SU-DHL-6 (cell line): Measurements from ENCODE around the gene NSF.
"Not testable (repeated sequence)": the region's sequence is repeated elsewhere in the genome, so short reads cannot be mapped to it uniquely, and the experiment has no call there.

Experiments used
- H2AFZ ChIP-seq: fragments of 200-600 bp; sonication (generic); 2 replicates; pipeline ENCODE4 v1.6.1; 2014; ENCODE audit warnings: low read depth, mild to moderate bottlenecking, moderate library complexity, mixed read lengths, antibody characterized with exemption, low read length; ENCODE audit not compliant: severe bottlenecking
- H3F3A ChIP-seq: fragments of 200-600 bp; shearing (Covaris generic); 2 replicates; pipeline ENCODE4 v1.6.0; 2016; ENCODE audit warnings: antibody characterized with exemption, mild to moderate bottlenecking; ENCODE audit not compliant: insufficient read depth
- H3K27ac ChIP-seq: fragments of 200-600 bp; sonication (generic); 2 replicates; pipeline ENCODE4 v1.5.1; 2016; ENCODE audit warnings: low read depth, mild to moderate bottlenecking, low read length, moderate library complexity, mixed read lengths
- H3K27me3 ChIP-seq: fragments of 200-600 bp; sonication (generic), shearing (Covaris generic); 2 replicates; pipeline ENCODE4 v1.6.0; 2014; ENCODE audit warnings: mild to moderate bottlenecking, low read length
- H3K36me3 ChIP-seq: fragments of 200-600 bp; sonication (generic); 2 replicates; pipeline ENCODE4 v1.6.1; 2014; ENCODE audit warnings: mild to moderate bottlenecking, low read length, mixed read lengths
- H3K4me2 ChIP-seq: fragments of 300-600, 200-600 bp; shearing (Covaris generic), sonication (generic); 2 replicates; pipeline ENCODE4 v1.6.0; 2014; ENCODE audit warnings: low read length, low read depth, mild to moderate bottlenecking; ENCODE audit not compliant: poor library complexity, severe bottlenecking
- H3K4me3 ChIP-seq: fragments of 200-600 bp; sonication (generic); 2 replicates; pipeline ENCODE4 v1.5.1; 2014; ENCODE audit warnings: antibody characterized with exemption, low read length, mild to moderate bottlenecking, mixed read lengths; ENCODE audit not compliant: insufficient read depth, poor library complexity, severe bottlenecking
- H3K79me2 ChIP-seq: fragments of 200-600 bp; sonication (generic); 2 replicates; pipeline ENCODE4 v1.6.1; 2014; ENCODE audit warnings: mild to moderate bottlenecking, low read length, moderate library complexity; ENCODE audit not compliant: insufficient read depth
- H3K9ac ChIP-seq: fragments of 200-600 bp; sonication (generic); 2 replicates; pipeline ENCODE4 v1.7.0; 2014; ENCODE audit warnings: mild to moderate bottlenecking, low read length
- H3K9me2 ChIP-seq: fragments of 200-600 bp; sonication (generic); replicated peaks from 2 replicates; pipeline ENCODE4 v1.6.1; 2014; ENCODE audit warnings: low read length; ENCODE audit not compliant: insufficient read depth
- H3K9me3 ChIP-seq: fragments of 200-600 bp; sonication (generic); 2 replicates; pipeline ENCODE4 v1.6.1; 2014; ENCODE audit warnings: low read length, mixed read lengths; ENCODE audit not compliant: insufficient read depth
- H4K20me1 ChIP-seq: fragments of 200-600 bp; sonication (generic); 2 replicates; pipeline ENCODE4 v1.6.1; 2014; ENCODE audit warnings: low read depth, mild to moderate bottlenecking, antibody characterized with exemption, low read length, moderate library complexity, mixed read lengths

Gene NSF

DNA sequence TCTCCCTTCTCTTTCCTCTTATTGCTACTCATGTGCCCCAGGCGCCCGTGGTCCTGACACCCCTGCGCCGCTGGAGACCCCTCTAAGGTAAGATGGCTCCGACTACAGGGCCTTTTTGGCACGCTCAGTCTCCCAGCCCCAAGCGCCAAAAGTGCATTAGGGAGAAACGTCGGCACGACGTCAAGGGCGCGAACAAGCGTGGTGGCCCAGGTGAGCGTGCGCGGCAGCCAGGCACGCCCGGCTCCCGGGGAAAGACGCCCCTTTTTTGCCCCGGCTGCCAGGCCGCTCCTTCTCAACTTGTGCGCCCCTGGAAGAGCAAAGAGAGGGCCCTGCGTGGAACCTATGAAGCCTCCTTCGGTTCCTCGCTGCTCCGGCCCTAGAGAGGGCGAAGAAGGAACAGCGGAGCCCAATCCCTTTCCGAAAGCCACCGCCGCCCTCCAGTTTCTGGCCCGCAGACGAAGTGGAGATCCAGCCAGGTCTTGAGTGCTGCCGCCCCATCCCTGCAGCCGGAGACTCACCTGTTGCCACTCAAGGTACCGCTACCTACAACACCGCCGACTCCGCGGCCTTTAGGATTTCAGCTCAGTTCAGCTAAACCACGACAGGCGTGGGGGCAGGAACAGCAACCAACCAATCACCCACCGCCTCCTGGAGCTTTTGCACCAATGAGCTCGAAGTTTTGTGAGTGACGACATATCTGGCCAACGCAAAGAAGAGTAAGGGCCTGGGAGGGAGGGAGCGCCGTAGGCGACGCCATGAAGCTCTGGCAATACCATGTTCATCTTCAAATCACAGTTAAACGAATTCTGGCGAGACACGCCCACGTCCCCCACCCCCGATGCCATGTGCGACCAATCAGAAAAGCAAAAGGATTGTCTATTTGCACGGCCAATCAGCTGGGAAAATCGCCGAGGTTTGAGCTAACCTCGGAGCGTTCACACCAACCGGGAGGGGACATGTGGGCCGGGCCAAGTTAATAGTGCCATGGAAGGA lies 11.1 kb upstream of the NSF start, which contains the start of gene ARL17A:
Gene ARL17A (minus strand): TSS at position 609 of the 993 bp plus-strand sequence. CDS start 3,369 bp downstream, outside the sequence.
- not testable (repeated sequence) for H3K4me3 ChIP-seq, H2AFZ ChIP-seq, H3K9ac ChIP-seq, H4K20me1 ChIP-seq, H3K9me3 ChIP-seq, H3K27me3 ChIP-seq, H3F3A ChIP-seq, H3K36me3 ChIP-seq, H3K79me2 ChIP-seq, H3K9me2 ChIP-seq, H3K27ac ChIP-seq
- H3K4me2 ChIP-seq: peak within 1 kb of the TSS; percentile 31

DNA sequence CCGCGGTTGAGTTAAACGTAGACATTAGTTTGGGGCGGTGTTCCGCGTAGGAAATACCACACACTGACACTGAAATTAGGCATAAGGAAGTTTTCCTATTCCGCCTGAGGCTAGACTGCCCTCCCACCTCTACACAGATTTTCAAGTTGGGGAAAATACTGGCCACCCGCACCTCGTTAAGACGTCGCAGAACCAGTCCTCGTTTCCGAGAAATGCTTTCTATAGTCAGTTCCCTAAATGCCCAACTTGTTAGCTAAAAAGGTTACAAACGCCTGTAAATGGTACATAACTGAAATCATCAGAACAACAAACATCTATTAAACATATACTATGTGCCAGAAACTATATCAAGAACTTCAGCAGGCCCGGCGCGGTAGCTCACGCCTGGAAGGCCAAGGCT lies 10.4 kb upstream of the NSF start:
- H3K36me3 ChIP-seq, H3K4me3 ChIP-seq: not testable (repeated sequence)
- peak overlapping the region; percentile 31 for H3K4me2 ChIP-seq

DNA sequence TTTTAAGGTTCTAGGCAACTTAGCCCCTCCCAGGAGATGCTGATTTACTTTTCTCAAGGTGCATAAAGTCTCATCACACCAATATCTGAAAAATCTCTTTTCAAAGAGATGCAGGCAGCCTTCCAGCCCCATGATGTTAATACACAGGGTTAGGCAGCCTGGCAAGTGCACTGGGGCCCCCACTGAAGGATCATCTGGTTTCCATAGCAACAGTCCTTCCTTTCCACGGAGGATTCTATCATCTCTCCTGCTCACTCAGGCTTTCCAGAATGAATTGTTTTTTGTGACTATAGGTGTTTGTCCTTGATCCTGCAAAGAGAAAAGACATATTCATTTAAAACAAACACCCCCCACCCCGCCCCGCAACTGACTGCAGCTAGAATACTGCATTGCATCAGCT lies 5.0 kb upstream of the NSF start:
- H3K27ac ChIP-seq, H3K4me3 ChIP-seq, H3K9me2 ChIP-seq, H3K79me2 ChIP-seq, H3K9ac ChIP-seq, H3K27me3 ChIP-seq, H3F3A ChIP-seq, H2AFZ ChIP-seq, H3K36me3 ChIP-seq, H4K20me1 ChIP-seq, H3K4me2 ChIP-seq, H3K9me3 ChIP-seq: not testable (repeated sequence)

More for the DNA sequence above, 10.4 kb upstream of the NSF start:
- not testable (repeated sequence) for H3K9me2 ChIP-seq, H3K27me3 ChIP-seq, H2AFZ ChIP-seq, H3K9me3 ChIP-seq, H3K27ac ChIP-seq, H4K20me1 ChIP-seq, H3F3A ChIP-seq, H3K79me2 ChIP-seq, H3K9ac ChIP-seq

- not testable (repeated sequence) for H4K20me1 ChIP-seq
These were observed 863 bp downstream of the NSF start for GRCh38 chr17:46591332-46591731.

GRCh38 chr17:46598344-46598931 lies 8.0 kb downstream of the NSF start:
- H3K27me3 ChIP-seq, H3K9me2 ChIP-seq, H2AFZ ChIP-seq, H3K4me3 ChIP-seq, H3K9ac ChIP-seq, H3K36me3 ChIP-seq, H3K9me3 ChIP-seq, H4K20me1 ChIP-seq, H3K79me2 ChIP-seq, H3K4me2 ChIP-seq, H3K27ac ChIP-seq, H3F3A ChIP-seq: not testable (repeated sequence)

More at GRCh38 chr17:46591332-46591731, 863 bp downstream of the NSF start:
- not testable (repeated sequence) for H3K27ac ChIP-seq, H3K27me3 ChIP-seq, H3K9me3 ChIP-seq, H3K9me2 ChIP-seq, H3K4me2 ChIP-seq, H3K79me2 ChIP-seq, H3F3A ChIP-seq, H2AFZ ChIP-seq, H3K4me3 ChIP-seq, H3K9ac ChIP-seq, H3K36me3 ChIP-seq

DNA sequence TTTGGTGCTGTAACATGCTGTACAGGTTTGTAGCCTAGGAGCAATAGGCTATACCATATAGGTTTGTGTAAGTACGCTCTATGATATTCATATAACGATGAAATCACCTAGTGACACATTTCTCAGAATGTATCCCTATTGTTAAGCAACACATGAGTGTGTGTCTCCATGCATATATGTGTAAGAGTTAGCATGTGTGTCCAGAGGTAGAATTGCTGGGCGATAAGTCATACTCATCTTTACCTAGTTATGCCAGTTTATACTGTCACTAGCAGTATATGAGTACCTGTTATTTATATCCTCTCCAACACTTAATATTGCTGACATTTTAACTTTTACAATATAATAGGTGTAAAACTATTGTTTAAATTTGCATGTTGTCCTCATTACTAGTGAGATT lies 10.3 kb downstream of the NSF start:
- not testable (repeated sequence) for H4K20me1 ChIP-seq, H3K36me3 ChIP-seq, H3K4me2 ChIP-seq, H3K9me3 ChIP-seq, H3K27me3 ChIP-seq, H3F3A ChIP-seq, H3K4me3 ChIP-seq, H3K9me2 ChIP-seq, H3K79me2 ChIP-seq, H2AFZ ChIP-seq, H3K9ac ChIP-seq, H3K27ac ChIP-seq

DNA sequence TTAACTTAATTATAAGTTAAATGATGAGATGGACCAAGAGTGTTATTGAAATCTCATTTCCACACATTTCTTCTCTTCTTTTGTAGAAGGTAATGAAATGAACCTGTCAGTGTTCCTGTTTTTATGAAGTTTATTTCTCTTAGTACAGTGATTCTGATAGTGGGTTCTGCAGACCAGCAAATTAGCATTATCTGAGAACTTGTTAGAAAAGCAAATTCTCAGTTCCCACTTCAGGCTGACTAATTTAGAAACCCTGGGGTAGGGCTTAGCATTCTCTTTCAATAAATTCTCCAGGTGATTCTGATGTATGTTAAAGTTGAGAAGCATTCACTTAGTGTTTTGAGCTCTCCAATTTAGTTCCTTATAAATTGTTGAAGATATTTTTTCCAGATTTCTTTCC lies 12.7 kb downstream of the NSF start:
- not testable (repeated sequence) for H3K27me3 ChIP-seq, H3K36me3 ChIP-seq, H3K9me2 ChIP-seq, H3K4me3 ChIP-seq, H3K27ac ChIP-seq, H3F3A ChIP-seq, H3K79me2 ChIP-seq, H3K9ac ChIP-seq, H2AFZ ChIP-seq, H4K20me1 ChIP-seq, H3K9me3 ChIP-seq, H3K4me2 ChIP-seq

GRCh38 chr17:46611304-46611703 lies 20.8 kb downstream of the NSF start:
- H3F3A ChIP-seq, H3K27ac ChIP-seq, H3K9ac ChIP-seq, H3K27me3 ChIP-seq, H4K20me1 ChIP-seq, H3K36me3 ChIP-seq, H3K4me3 ChIP-seq, H2AFZ ChIP-seq, H3K79me2 ChIP-seq, H3K4me2 ChIP-seq, H3K9me2 ChIP-seq, H3K9me3 ChIP-seq: not testable (repeated sequence)
